ENCODE data around the gene C6orf89.
"Not testable (repeated sequence)": the region's sequence is repeated elsewhere in the genome, so short reads cannot be mapped to it uniquely, and the experiment has no call there.

Gene C6orf89

DNA sequence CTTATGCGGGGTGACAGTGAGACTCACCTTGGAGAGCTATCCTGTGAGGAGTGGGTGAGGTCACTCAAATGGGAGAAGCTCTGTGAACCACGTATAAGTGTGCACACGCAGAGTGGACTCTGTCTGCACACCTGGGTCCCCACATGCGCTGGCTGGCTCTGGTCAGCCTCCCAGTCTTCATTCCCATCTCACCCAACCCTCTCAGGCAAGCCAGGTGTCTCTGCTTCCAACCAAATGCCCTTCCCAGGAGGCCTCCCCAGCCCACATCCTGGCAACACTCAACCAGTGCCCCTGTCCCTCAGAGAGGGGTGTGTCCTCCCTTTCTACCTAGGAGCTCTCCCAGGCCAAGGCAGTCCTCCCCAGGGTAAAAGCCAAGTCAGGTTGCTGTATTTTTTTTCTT is 60.8 kb downstream of the C6orf89 start:
- DNase-seq (ENCODE audit: low read depth, low spot score): no peak
- Histone ChIP-seq H3K4me3 (no peak overlapping the region), H3K36me3 (ENCODE audit: insufficient read depth, low read length) (no peaks in the 10 kb centered on the region), H3K9me3 (ENCODE audit: low read depth, low read length) (no peaks in the 10 kb centered on the region), H3K27ac (no peak overlapping the region), H3K9ac (ENCODE audit: insufficient read length) (no peak overlapping the region)
- TF ChIP-seq EZH2 (IDR thresholded peaks at IDR 0.05): no peak
- TF ChIP-seq FOXP2 (optimal IDR thresholded peaks at IDR 0.05; ENCODE audit: control extremely low read depth, extremely low read length, insufficient read depth): no peak
- TF ChIP-seq POLR2AphosphoS5 (IDR thresholded peaks at IDR 0.05; ENCODE audit: borderline replicate concordance, low read depth, low read length): no peak

DNA sequence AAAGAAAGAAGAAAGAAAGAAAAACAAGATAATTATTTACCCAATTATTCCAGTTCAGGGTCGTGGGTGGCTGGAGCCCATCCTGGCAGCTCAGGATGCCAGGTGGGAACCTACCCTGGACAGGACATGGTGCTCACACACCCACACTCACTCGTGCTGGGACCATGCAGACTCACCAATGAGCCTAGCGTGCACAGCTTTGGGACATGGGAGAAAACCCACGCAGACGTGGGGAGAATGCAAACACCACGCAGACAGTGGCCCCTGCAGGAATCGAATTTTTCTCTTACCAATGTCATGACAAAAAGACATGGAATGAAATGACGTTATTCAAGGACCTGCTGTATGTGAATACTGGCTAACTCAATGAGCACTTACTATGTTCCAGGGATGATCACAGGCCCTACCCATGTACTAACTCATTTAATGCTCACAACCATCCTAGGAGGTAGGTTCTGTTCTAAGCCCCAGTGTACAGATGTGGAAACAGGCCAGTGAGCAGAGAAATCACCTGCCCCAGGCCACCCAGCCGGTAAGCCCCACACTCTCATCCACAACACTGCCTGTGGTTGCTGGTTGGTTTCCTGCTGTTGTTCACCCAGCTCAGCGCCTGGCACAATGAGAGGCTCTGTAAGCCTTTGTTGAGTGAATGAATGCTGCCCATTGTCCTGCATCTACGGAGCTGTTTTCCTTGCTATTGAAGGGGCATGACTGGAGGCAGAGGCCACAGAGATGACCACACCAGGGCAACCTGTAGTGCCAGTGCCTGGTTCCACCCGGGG is 62.0 kb downstream of the C6orf89 start:
- DNase-seq (ENCODE audit: low read depth, low spot score): no peak
- no peak overlapping the region for H3K9ac ChIP-seq (ENCODE audit: insufficient read length)
- no peak for TF ChIP-seq EZH2 (IDR thresholded peaks at IDR 0.05)
- no peak for TF ChIP-seq FOXP2 (optimal IDR thresholded peaks at IDR 0.05; ENCODE audit: control extremely low read depth, extremely low read length, insufficient read depth)
- no peak for TF ChIP-seq POLR2AphosphoS5 (IDR thresholded peaks at IDR 0.05; ENCODE audit: borderline replicate concordance, low read depth, low read length)
- H3K4me3 ChIP-seq: no peak overlapping the region
- no peaks in the 10 kb centered on the region for H3K9me3 ChIP-seq (ENCODE audit: low read depth, low read length)
- no peaks in the 10 kb centered on the region for H3K36me3 ChIP-seq (ENCODE audit: insufficient read depth, low read length)
- H3K27ac ChIP-seq: no peak overlapping the region

DNA sequence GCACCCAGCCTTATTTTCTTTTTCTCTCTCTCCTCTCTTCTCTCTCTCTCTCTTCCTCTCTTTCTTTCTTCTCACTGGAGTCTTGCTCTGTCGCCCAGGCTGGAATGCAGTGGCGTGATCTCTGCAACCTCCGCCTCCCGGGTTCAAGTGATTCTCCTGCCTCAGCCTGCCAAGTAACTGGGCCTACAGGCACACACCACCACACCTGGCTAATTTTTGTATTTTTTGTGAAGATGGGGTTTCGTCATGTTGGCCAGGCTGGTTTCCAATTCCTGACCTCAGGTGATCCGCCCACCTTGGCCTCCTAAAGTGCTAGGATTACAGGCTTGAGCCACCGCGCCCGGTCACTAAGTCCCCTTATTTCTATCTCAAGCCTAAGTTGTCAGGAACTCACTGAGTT is 63.3 kb downstream of the C6orf89 start:
- not testable (repeated sequence) for H3K4me3 ChIP-seq; H3K27ac ChIP-seq; H3K36me3 ChIP-seq (ENCODE audit: insufficient read depth, low read length); H3K9me3 ChIP-seq (ENCODE audit: low read depth, low read length); DNase-seq (ENCODE audit: low read depth, low spot score); H3K9ac ChIP-seq (ENCODE audit: insufficient read length)

DNA sequence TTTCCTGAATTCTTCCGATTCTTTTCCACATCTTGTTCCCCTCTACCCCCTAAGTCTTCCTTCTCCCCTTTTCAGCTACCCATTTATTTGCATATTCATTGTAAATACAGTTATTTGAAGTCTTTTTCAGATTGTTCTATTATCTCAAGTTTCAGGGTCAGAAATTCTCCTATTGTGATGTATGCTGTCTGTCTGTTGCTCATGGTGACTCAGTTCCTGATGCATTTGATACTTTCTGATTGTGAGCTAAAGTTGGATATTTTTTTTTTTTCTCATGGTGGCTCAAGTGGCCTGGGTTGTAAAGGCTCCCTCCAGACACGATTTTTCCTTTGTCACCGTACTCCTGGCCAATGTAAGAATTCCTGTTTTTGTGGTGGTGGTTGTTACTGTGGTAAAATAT is 63.9 kb downstream of the C6orf89 start:
- Histone ChIP-seq H3K9me3 (ENCODE audit: low read depth, low read length) (no peaks in the 10 kb centered on the region), H3K9ac (ENCODE audit: insufficient read length) (no peak overlapping the region), H3K36me3 (ENCODE audit: insufficient read depth, low read length) (no peaks in the 10 kb centered on the region), H3K4me3 (no peak overlapping the region), H3K27ac (no peak overlapping the region)
- no peak for DNase-seq (ENCODE audit: low read depth, low spot score)
- TF ChIP-seq EZH2 (IDR thresholded peaks at IDR 0.05) (no peak), POLR2AphosphoS5 (IDR thresholded peaks at IDR 0.05; ENCODE audit: borderline replicate concordance, low read depth, low read length) (no peak), FOXP2 (optimal IDR thresholded peaks at IDR 0.05; ENCODE audit: control extremely low read depth, extremely low read length, insufficient read depth) (no peak)

DNA sequence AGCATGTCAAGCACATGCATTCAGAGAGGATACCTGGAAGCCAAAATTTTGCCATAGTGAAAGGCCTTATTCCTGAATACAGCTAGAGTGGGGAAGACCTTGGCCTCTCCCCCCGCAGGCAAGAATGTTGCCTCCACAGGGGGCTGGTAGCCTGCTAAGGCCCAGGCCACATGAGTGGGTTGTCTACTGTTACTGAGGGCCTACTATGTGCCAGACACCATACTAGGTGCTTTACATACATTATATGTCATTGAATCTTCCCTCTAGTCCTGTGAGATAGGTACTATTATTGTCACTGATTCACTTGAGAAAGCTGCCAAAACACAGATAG is 68.1 kb downstream of the C6orf89 start:
- DNase-seq (ENCODE audit: low read depth, low spot score): no peak
- no peak overlapping the region for H3K9ac ChIP-seq (ENCODE audit: insufficient read length)
- H3K27ac ChIP-seq: no peak overlapping the region
- H3K9me3 ChIP-seq (ENCODE audit: low read depth, low read length): no peaks in the 10 kb centered on the region
- H3K36me3 ChIP-seq (ENCODE audit: insufficient read depth, low read length): no peaks in the 10 kb centered on the region
- no peak overlapping the region for H3K4me3 ChIP-seq
- TF ChIP-seq FOXP2 (optimal IDR thresholded peaks at IDR 0.05; ENCODE audit: control extremely low read depth, extremely low read length, insufficient read depth): no peak
- no peak for TF ChIP-seq EZH2 (IDR thresholded peaks at IDR 0.05)
- TF ChIP-seq POLR2AphosphoS5 (IDR thresholded peaks at IDR 0.05; ENCODE audit: borderline replicate concordance, low read depth, low read length): no peak

DNA sequence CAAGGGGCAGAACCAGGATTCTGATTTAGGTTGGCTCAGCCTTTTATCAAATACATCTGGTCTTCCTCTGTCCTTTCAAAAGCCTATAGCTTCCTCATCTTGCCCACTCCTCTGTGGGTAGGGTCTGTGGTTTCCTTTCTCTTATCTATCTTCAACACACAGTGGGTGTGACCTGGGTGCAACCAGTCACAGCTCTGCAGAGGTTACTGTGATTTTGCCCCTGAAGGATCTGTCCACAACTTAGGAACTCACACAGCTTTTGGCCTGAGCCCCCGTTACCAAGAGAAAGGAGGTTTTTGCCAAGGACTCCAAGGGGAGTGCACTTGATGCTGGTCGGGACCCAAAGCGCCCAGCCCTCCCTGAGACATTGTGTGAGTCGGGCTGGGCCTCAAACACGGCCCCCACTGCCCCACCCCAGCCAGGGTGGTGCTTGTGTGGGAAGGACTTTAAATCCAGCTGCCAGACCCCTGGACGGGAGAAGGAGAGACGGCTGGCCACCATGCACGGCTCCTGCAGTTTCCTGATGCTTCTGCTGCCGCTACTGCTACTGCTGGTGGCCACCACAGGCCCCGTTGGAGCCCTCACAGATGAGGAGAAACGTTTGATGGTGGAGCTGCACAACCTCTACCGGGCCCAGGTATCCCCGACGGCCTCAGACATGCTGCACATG is 68.6 kb downstream of the C6orf89 start, which contains the start of gene PI16:
PI16 (plus strand) TSS at position 477 of the 670 bp plus-strand sequence; CDS start at position 500, 23 bp downstream.
- no peak within 1 kb of the TSS for H3K4me3 ChIP-seq
- H3K9ac ChIP-seq (ENCODE audit: insufficient read length): no peak within 1 kb of the TSS
- H3K9me3 ChIP-seq (ENCODE audit: low read depth, low read length): no peaks in the 10 kb centered on the region
- H3K36me3 ChIP-seq (ENCODE audit: insufficient read depth, low read length): no peaks in the 10 kb centered on the region
- no peak within 1 kb of the TSS for H3K27ac ChIP-seq
- TF ChIP-seq POLR2AphosphoS5 (IDR thresholded peaks at IDR 0.05; ENCODE audit: borderline replicate concordance, low read depth, low read length) (no peak), EZH2 (IDR thresholded peaks at IDR 0.05) (no peak), FOXP2 (optimal IDR thresholded peaks at IDR 0.05; ENCODE audit: control extremely low read depth, extremely low read length, insufficient read depth) (no peak)
- DNase-seq (ENCODE audit: low read depth, low spot score): no peak

DNA sequence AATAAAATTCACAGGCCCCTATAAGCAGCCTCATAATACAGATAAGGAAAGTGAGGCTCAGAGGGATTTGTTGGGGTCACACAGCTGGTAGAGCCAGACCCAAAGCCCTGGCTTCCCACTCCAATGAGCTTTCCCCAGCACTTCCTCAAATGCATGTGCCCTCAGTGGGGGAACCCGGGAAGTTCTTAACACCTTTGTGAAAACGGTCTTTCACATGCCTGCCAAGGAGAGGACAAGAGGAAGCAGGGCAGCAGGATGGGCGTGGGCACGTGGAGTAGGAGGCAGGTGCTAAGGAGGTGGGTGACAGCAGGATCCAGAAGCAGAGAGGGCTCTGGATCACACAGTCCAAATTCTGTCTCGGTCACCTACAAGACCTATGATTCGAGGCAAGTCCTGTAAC is 69.4 kb downstream of the C6orf89 start:
- H3K9ac ChIP-seq (ENCODE audit: insufficient read length): no peak overlapping the region
- no peak for DNase-seq (ENCODE audit: low read depth, low spot score)
- no peak overlapping the region for H3K4me3 ChIP-seq
- H3K9me3 ChIP-seq (ENCODE audit: low read depth, low read length): no peaks in the 10 kb centered on the region
- H3K36me3 ChIP-seq (ENCODE audit: insufficient read depth, low read length): no peaks in the 10 kb centered on the region
- TF ChIP-seq FOXP2 (optimal IDR thresholded peaks at IDR 0.05; ENCODE audit: control extremely low read depth, extremely low read length, insufficient read depth) (no peak), EZH2 (IDR thresholded peaks at IDR 0.05) (no peak), POLR2AphosphoS5 (IDR thresholded peaks at IDR 0.05; ENCODE audit: borderline replicate concordance, low read depth, low read length) (no peak)
- no peak overlapping the region for H3K27ac ChIP-seq

DNA sequence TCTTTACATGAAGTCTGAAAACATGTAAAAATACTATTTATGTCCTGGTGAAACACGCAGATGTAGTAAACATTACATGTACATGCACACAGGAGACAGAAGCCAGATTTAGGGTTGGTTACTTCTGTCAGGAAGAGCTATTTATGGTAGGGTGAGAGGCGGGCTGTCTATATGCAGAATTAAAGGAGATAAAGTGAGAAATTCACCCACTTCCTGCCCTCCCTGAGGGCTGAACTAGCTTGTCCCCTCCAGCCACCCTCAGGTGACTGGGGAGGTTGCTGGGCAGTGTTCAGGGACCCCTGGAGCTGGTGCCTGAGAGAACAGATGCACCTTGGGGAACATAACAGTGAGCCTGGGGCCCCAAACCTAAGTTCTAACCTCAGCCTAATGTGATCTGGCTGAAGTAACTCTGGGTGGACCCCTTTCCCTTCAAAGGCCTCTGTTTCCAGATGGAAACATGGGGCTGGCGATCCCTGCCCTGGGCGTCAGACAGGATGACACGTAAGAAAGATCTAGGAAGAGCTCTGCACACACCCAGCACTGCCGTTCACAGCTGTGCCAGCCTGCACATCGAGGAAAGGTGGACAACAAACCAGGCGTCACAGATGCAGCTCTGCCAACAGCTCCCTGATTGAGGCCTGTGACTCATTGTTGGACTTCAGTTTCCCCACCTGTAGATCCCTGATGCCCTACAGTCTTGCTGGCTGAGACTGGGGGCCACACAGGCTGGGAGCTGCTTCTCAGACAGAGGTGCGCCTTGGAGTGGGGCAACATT is 70.1 kb downstream of the C6orf89 start:
- Histone ChIP-seq H3K9ac (ENCODE audit: insufficient read length) (no peak overlapping the region), H3K27ac (no peak overlapping the region), H3K9me3 (ENCODE audit: low read depth, low read length) (no peaks in the 10 kb centered on the region), H3K36me3 (ENCODE audit: insufficient read depth, low read length) (no peaks in the 10 kb centered on the region), H3K4me3 (no peak overlapping the region)
- DNase-seq (ENCODE audit: low read depth, low spot score): no peak
- no peak for TF ChIP-seq FOXP2 (optimal IDR thresholded peaks at IDR 0.05; ENCODE audit: control extremely low read depth, extremely low read length, insufficient read depth)
- TF ChIP-seq POLR2AphosphoS5 (IDR thresholded peaks at IDR 0.05; ENCODE audit: borderline replicate concordance, low read depth, low read length): no peak
- TF ChIP-seq EZH2 (IDR thresholded peaks at IDR 0.05): no peak

Measured in SK-N-MC (cell line).